ENCODE data around the gene CISTR.
A peak's percentile ranks its signal among the peaks of the same experiment; 100 is the strongest.

Gene CISTR

DNA sequence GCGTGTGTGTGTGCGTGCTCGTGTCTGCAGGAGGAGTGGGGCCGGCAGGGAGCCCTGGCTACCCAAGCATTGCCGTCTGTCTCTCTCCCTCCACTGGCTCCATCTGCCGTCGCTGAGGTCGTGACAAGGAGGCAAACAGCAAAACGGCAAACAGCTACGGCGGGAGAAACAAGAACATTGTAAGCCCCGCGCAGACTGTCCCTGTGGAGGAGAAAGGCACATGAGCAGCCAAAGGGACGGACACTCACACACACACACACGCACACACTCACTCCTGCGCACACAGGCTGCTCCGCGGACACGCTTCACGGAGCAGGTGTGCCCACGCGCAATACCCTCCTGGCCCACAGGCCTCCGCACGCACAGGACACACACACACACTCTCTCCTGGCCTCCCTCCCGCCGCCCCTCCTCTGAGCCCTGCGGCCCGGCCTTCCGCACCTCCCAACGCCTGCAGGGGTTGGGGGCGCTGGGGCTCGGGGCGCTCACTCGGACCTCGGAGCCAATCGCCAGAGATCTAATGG lies 905 bp downstream of the CISTR start:
- peak overlapping the region; percentile 70 for H3K4me3 ChIP-seq (ENCODE audit: low read depth, low read length)
- no peak for DNase-seq (ENCODE audit: low read depth)
- TF ChIP-seq, protein P1, sequence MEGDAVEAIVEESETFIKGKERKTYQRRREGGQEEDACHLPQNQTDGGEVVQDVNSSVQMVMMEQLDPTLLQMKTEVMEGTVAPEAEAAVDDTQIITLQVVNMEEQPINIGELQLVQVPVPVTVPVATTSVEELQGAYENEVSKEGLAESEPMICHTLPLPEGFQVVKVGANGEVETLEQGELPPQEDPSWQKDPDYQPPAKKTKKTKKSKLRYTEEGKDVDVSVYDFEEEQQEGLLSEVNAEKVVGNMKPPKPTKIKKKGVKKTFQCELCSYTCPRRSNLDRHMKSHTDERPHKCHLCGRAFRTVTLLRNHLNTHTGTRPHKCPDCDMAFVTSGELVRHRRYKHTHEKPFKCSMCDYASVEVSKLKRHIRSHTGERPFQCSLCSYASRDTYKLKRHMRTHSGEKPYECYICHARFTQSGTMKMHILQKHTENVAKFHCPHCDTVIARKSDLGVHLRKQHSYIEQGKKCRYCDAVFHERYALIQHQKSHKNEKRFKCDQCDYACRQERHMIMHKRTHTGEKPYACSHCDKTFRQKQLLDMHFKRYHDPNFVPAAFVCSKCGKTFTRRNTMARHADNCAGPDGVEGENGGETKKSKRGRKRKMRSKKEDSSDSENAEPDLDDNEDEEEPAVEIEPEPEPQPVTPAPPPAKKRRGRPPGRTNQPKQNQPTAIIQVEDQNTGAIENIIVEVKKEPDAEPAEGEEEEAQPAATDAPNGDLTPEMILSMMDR (IDR thresholded peaks at IDR 0.05; ENCODE audit: low read depth, low read length) = no peak
- no peak for TF ChIP-seq MYC (IDR thresholded peaks at IDR 0.05; ENCODE audit: low read depth, low read length)
- TF ChIP-seq, protein P2, sequence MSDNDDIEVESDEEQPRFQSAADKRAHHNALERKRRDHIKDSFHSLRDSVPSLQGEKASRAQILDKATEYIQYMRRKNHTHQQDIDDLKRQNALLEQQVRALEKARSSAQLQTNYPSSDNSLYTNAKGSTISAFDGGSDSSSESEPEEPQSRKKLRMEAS (IDR thresholded peaks at IDR 0.05; ENCODE audit: low read depth, low read length) = no peak
- TF ChIP-seq POLR2A (IDR thresholded peaks at IDR 0.05; ENCODE audit: extremely low read depth, insufficient read length) = no peak

DNA sequence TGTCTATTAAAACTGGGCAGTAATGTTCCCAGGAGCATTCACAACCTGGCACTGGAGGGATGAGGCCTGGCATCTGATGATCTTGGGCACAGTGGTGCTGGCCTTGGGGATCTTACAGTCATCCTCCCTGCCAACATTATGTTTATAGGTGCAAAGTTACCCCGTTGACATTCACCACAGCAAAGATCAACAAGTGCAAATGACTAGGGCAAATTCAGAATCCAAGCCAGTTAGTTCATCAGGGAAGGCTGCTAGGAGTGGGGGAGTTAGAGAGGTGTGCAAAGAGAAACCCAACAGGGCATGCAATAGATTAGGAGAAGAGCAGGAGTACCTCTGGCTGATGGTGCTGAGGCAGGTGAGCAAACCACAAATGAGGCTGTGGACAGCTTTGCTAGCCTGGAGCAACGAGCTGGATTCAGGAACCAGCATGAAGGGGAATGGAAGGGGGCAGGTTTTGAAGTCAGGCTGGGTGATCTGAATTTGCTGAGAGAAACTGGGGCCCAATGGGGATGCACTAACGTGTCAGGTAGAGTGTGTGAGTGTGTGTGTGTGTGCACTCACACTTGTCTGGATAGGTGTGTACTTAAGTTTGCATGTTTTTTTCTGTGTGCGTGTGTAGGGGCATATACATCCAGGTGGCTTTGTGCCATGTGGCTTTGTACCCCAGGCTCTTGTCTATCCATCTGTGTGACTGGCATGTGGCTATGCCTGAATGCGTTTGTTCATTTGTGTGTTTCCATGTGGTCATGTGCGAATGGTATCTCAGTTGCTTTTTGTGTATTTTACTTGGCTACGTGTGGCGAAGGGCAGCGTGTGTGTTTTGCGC lies 1.6 kb downstream of the CISTR start:
- DNase-seq (ENCODE audit: low read depth) = no peak
- TF ChIP-seq MYC (IDR thresholded peaks at IDR 0.05; ENCODE audit: low read depth, low read length) (peak; percentile 18; the same call in 1 of the 2 replicates), POLR2A (IDR thresholded peaks at IDR 0.05; ENCODE audit: extremely low read depth, insufficient read length) (no peak)
- TF ChIP-seq, protein P1 (IDR thresholded peaks at IDR 0.05; ENCODE audit: low read depth, low read length) = no peak
- TF ChIP-seq, protein P2 (IDR thresholded peaks at IDR 0.05; ENCODE audit: low read depth, low read length) = peak; percentile 69
- peak overlapping the region; percentile 70 for H3K4me3 ChIP-seq (ENCODE audit: low read depth, low read length)

DNA sequence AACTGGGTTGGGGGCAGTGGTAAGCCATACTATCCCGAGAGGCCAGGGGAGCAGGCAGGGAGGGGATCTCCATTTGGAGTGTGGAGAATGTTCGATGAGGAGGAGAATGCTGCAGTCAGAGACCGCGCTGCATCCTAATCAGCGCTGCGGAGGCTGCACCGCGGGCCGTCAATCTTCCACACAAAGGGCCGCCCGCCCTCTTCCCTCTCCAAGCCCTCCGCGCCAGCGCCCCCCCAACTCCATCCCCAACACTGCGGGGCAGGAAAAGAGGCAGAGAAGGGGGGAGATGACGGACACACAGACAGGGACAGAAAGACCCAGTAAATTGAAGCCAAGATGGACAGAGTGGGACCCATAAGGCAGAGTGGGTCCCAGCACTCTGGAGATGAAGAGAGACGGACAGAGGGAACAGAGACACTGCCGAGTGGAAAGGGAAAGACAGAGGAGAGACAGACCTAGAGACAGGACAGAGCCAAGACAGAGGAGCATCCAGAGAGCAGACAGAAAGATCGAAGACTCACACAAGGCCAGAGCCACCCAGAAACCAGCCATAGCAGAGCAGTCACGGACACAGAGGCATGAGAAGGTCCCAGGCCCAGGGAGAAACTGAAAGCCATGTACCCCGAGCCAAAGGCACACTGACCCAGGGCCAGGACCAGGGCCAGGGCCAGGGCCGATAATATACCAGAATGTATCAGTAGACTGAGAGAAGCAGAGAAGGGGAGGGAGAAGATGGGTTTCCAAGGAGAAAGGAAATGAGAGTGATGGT lies 3.5 kb downstream of the CISTR start:
- no peak overlapping the region for H3K4me3 ChIP-seq (ENCODE audit: low read depth, low read length)

DNA sequence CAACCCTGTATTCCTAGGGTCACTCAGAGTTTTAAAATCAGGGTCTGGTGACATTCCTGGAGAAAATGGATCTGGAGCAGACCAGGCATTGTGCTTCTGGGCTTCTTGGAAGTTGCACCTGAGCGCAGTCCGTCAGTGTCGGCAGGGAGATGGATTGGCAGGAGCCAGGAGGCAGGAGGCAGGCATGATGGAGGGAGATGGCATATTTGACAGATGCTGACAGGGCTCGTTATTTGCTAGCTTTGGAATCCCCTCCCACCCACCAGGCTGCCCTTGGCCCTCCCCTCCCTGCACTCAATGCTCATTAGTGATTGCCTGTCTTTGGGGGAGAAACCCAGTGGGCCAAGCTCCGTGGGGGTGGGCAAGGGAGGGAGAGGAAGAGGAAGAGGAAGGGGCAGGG lies 4.7 kb downstream of the CISTR start:
- DNase-seq (ENCODE audit: low read depth) = no peak
- no peak overlapping the region for H3K4me3 ChIP-seq (ENCODE audit: low read depth, low read length)
- TF ChIP-seq POLR2A (IDR thresholded peaks at IDR 0.05; ENCODE audit: extremely low read depth, insufficient read length) (no peak), MYC (IDR thresholded peaks at IDR 0.05; ENCODE audit: low read depth, low read length) (no peak)
- TF ChIP-seq, protein P2 (IDR thresholded peaks at IDR 0.05; ENCODE audit: low read depth, low read length) = no peak
- TF ChIP-seq, protein P1 (IDR thresholded peaks at IDR 0.05; ENCODE audit: low read depth, low read length) = no peak

More for the DNA sequence above, 3.5 kb downstream of the CISTR start:
- no peak for DNase-seq (ENCODE audit: low read depth)
- TF ChIP-seq, protein P2 (IDR thresholded peaks at IDR 0.05; ENCODE audit: low read depth, low read length) = no peak
- TF ChIP-seq, protein P1 (IDR thresholded peaks at IDR 0.05; ENCODE audit: low read depth, low read length) = no peak
- TF ChIP-seq POLR2A (IDR thresholded peaks at IDR 0.05; ENCODE audit: extremely low read depth, insufficient read length) (no peak), MYC (IDR thresholded peaks at IDR 0.05; ENCODE audit: low read depth, low read length) (no peak)

DNA sequence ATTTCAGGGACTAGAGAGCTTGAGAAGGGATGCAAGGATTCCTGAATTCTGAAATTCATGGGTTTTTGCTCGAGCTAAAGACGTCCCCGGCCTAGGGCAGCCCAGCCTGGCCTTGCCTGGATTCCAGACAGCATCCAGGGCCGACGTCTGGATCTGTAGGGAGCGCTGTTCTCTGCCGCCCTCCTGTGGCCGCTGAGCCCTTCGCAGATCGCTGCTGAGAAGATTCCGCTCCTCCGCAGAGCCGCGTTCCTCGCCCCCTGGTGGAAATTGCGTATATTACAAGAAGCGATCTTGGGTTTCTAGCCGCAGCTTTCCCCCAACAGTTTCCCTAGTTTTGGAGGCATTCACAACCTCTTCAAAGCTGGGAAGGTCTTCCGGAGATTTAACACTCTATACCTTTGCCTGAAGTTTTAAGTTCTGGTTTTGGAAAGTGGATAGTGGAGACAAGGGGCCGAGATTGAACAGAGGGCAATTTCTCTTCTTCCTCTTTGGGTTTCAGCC lies 5.1 kb downstream of the CISTR start:
- no peak overlapping the region for H3K4me3 ChIP-seq (ENCODE audit: low read depth, low read length)
- DNase-seq (ENCODE audit: low read depth) = peak; percentile 89
- TF ChIP-seq MYC (IDR thresholded peaks at IDR 0.05; ENCODE audit: low read depth, low read length) = no peak
- TF ChIP-seq, protein P1 (IDR thresholded peaks at IDR 0.05; ENCODE audit: low read depth, low read length) = peak; percentile 99

Data from NB4 (cell line).